A549 (cell line): ENCODE data around the gene NARS2. TPM values are rescaled to one million over a fixed set of nuclear protein-coding genes. Genes with fewer than 3 reads are reported as not detected.

Source experiments
- ATAC-seq, 2 experiments: fragments of 200-7000 bp in 1 of 2; fragments of >200 bp in 1 of 2; cut with Nextera tagmentation in 1 of 2; cut with Tn5 transposase in 1 of 2; 3 replicates each; pipeline versions ENCODE4 v1.8.0 to v1.9.1; 2018 to 2020; ENCODE audit warnings: mild to moderate bottlenecking in 1 of 2, moderate library complexity in 1 of 2
- CTCF ChIA-PET: fragments of 300-600 bp; sonication (Branson Sonifier 250); formaldehyde crosslinking; extraction: SDS; loops from one replicate; lab custom pipeline; 2021; ENCODE audit warnings: antibody characterized with exemption, inconsistent platforms; lab: Yijun Ruan, JAX
- POLR2A ChIA-PET: fragments of 350-600 bp; formaldehyde crosslinking; extraction: SDS; loops from one replicate; lab custom pipeline; 2021; ENCODE audit warnings: antibody characterized with exemption, inconsistent platforms; lab: Yijun Ruan, JAX
- DNase-seq, 2 experiments: peaks; one replicate each; pipeline versions ENCODE4 v3.0.0 to v3.0.0-alpha.2; 2011 to 2016; ENCODE audit warnings: low read depth in 1 of 2, low spot score in 1 of 2
- FAIRE-seq: peaks from 2 replicates; lab custom pipeline; 2011; peaks lifted over from hg19 to GRCh38; lab: Jason Lieb, UNC
- H3K27ac ChIP-seq, 2 experiments: fragments of >200 bp; sonication (Bioruptor Twin); formaldehyde crosslinking; 3 replicates each; pipeline ENCODE4 v1.5.1; 2016 to 2017
- H3K4me1 ChIP-seq: fragments of >200 bp; sonication (Bioruptor Twin); formaldehyde crosslinking; 3 replicates; pipeline ENCODE4 v1.6.1; 2016
- H3K4me2 ChIP-seq: fragments of >200 bp; sonication (Bioruptor Twin); formaldehyde crosslinking; 3 replicates; pipeline ENCODE4 v1.6.1; 2016
- H3K4me3 ChIP-seq: fragments of >200 bp; sonication (Bioruptor Twin); formaldehyde crosslinking; 3 replicates; pipeline ENCODE4 v1.5.1; 2016
- H3K9me3 ChIP-seq: fragments of >200 bp; sonication (Bioruptor Twin); formaldehyde crosslinking; 3 replicates; pipeline ENCODE4 v1.6.1; 2016
- BHLHE40 ChIP-seq: IDR thresholded peaks from 2 replicates; pipeline ENCODE4 v1.6.1; 2012; ENCODE audit warnings: low read depth, low read length, inconsistent platforms
- CEBPB ChIP-seq, 2 experiments: fragments of >200 bp in 1 of 2; sonication (Bioruptor Twin) in 1 of 2; formaldehyde crosslinking in 1 of 2; IDR thresholded peaks; 2 replicates each; pipeline ENCODE4 v1.6.1; 2012 to 2016
- CHD4 ChIP-seq: fragments of 200-600 bp; sonication (generic); IDR thresholded peaks from 2 replicates; pipeline ENCODE4 v1.6.1; 2016; ENCODE audit warnings: antibody characterized with exemption, mild to moderate bottlenecking, borderline replicate concordance
- FOSB ChIP-seq: fragments of 250-450 bp; sonication (Bioruptor Pico); IDR thresholded peaks from 2 replicates; pipeline ENCODE4 v1.5.0; 2020; ENCODE audit warnings: mild to moderate bottlenecking, moderate library complexity
- FOSL2 ChIP-seq, 2 experiments: fragments of 450-650 bp in 1 of 2; fragments of >200 bp in 1 of 2; sonication (Bioruptor Twin) in 1 of 2; formaldehyde crosslinking; IDR thresholded peaks; 2 replicates each; pipeline versions ENCODE4 v1.5.0 to v1.6.1; 2016 to 2020; ENCODE audit warnings: mild to moderate bottlenecking in 1 of 2, moderate library complexity in 1 of 2
- HOXA7 ChIP-seq: fragments of 250-450 bp; sonication (Bioruptor Pico); IDR thresholded peaks from 2 replicates; pipeline ENCODE4 v1.5.0; 2020; ENCODE audit warnings: mild to moderate bottlenecking, moderate library complexity
- MYC ChIP-seq: IDR thresholded peaks from 2 replicates; pipeline ENCODE4 v1.6.1; 2012; ENCODE audit warnings: mild to moderate bottlenecking, inconsistent platforms, low read length, improper control_type of control experiment, borderline replicate concordance
- NPAS2 ChIP-seq: fragments of 250-450 bp; sonication (Bioruptor Pico); IDR thresholded peaks from 2 replicates; pipeline ENCODE4 v1.8.0; 2022; ENCODE audit warnings: mild to moderate bottlenecking, moderate library complexity, borderline replicate concordance
- POLR2AphosphoS2 ChIP-seq: conservative IDR thresholded peaks from 2 replicates; pipeline ENCODE4 v1.6.1; 2012; ENCODE audit warnings: low read length, improper control_type of control experiment, inconsistent platforms
- RAD21 ChIP-seq, 2 experiments: fragments of >200 bp in 1 of 2; sonication (Bioruptor Twin) in 1 of 2; formaldehyde crosslinking in 1 of 2; IDR thresholded peaks in 1 of 2; conservative IDR thresholded peaks in 1 of 2; 2 replicates in 1 of 2; 3 replicates in 1 of 2; pipeline ENCODE4 v1.6.1; 2012 to 2018; ENCODE audit warnings: inconsistent platforms in 1 of 2
- RFX5 ChIP-seq: fragments of 450-650 bp; IDR thresholded peaks from 2 replicates; pipeline ENCODE4 v1.7.1; 2014; ENCODE audit warnings: antibody characterized with exemption, mild to moderate bottlenecking, moderate library complexity
- RNF2 ChIP-seq: fragments of 200-600 bp; sonication (generic); IDR thresholded peaks from 2 replicates; pipeline ENCODE4 v1.6.1; 2016; ENCODE audit warnings: low read depth, mild to moderate bottlenecking, antibody characterized with exemption, moderate library complexity, borderline replicate concordance
- SREBF2 ChIP-seq: fragments of 450-650 bp; IDR thresholded peaks from 2 replicates; pipeline ENCODE4 v1.6.1; 2014; ENCODE audit warnings: mild to moderate bottlenecking, moderate library complexity
- WGBS: methylation state at CpG from one replicate; pipeline ENCODE4 v1.1.6; 2017; ENCODE audit errors: missing lambda C conversion rate; 5-methylcytosine and 5-hydroxymethylcytosine counted together
- polyA plus RNA-seq, 4 experiments: library from polyadenylated mRNA; depleted of rRNA in 3 of 4; stranded (reverse); fragments of >200 nt; fragmentation: RNase III in 1 of 4; extraction: RNeasy Plus Mini Kit Qiagen cat#74134 plus additional on column Dnase treatment in 1 of 4; gene quantifications; 2 replicates in 3 of 4; 3 replicates in 1 of 4; pipeline ENCODE4 v1.2.3, GENCODE V29; 2011 to 2017
- TF ChIP-seq, protein P1 (sequence below): fragments of 250-450 bp; sonication (Bioruptor Pico); IDR thresholded peaks from 2 replicates; pipeline ENCODE4 v1.5.0; 2020; ENCODE audit warnings: low read depth, mild to moderate bottlenecking, moderate library complexity
- TF ChIP-seq, protein P2 (sequence below): fragments of 250-450 bp; sonication (Bioruptor Pico); IDR thresholded peaks from 2 replicates; pipeline ENCODE4 v1.5.0; 2021; ENCODE audit warnings: mild to moderate bottlenecking, moderate library complexity, borderline replicate concordance
- TF ChIP-seq, protein P3 (sequence below): fragments of >200 bp; sonication (Bioruptor Twin); formaldehyde crosslinking; IDR thresholded peaks from 2 replicates; pipeline ENCODE4 v1.6.1; 2016
- TF ChIP-seq, protein P4 (sequence below): fragments of >200 bp; sonication (Bioruptor Twin); formaldehyde crosslinking; IDR thresholded peaks from 3 replicates; pipeline ENCODE4 v1.6.1; 2016
- TF ChIP-seq, protein P5 (sequence below): IDR thresholded peaks from 2 replicates; pipeline ENCODE4 v1.6.1; 2012
- TF ChIP-seq, protein P6 (sequence below): IDR thresholded peaks from 2 replicates; pipeline ENCODE4 v1.6.1; 2012; ENCODE audit warnings: low read depth, borderline replicate concordance
- TF ChIP-seq, protein P7 (sequence below): IDR thresholded peaks from 2 replicates; pipeline ENCODE4 v1.6.1; 2012
- TF ChIP-seq, protein P8 (sequence below): fragments of 150-350 bp; IDR thresholded peaks from 2 replicates; pipeline ENCODE4 v1.6.1; 2014; ENCODE audit warnings: low read depth, mild to moderate bottlenecking, low read length

NARS2 gene
- polyA plus RNA-seq, 2 of the 4 experiments (the other 2 are of a cell fraction): 29.7 to 57.7 TPM

DNA sequence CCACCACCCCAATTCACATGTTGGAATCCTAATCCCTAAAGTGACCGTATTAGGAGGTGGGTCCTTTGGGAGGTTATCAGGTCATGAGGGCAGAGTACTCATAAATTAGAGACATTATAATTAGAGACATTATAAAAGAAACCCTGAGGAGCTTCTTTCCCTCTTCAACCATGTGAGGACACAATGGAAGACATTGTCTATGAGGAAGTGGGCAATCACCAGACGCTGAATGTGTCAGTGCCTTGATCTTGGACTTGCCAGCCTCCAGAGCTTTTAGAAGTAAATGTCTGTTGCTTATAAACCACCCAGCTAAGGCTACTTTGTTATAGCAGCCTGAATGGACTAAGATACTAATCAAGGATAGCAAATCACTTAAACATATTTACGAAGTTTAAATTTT, 171.8 kb downstream of the NARS2 start:
- POLR2A ChIA-PET: no interaction called here
- Histone ChIP-seq H3K4me1 (no peaks in the 10 kb centered on the region), H3K9me3 (no peaks in the 10 kb centered on the region), H3K4me3 (no peak overlapping the region), H3K27ac (no peak overlapping the region), H3K4me2 (no peak overlapping the region)
- ATAC-seq: no peak
- DNase-seq: no peak
- FAIRE-seq: no peak
- 92% methylated on average over 3 of the region's 3 CpGs for WGBS
- TF ChIP-seq, protein P1, sequence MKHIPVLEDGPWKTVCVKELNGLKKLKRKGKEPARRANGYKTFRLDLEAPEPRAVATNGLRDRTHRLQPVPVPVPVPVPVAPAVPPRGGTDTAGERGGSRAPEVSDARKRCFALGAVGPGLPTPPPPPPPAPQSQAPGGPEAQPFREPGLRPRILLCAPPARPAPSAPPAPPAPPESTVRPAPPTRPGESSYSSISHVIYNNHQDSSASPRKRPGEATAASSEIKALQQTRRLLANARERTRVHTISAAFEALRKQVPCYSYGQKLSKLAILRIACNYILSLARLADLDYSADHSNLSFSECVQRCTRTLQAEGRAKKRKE (CRISPR knock-in tag): no peak
- TF ChIP-seq, protein P2, sequence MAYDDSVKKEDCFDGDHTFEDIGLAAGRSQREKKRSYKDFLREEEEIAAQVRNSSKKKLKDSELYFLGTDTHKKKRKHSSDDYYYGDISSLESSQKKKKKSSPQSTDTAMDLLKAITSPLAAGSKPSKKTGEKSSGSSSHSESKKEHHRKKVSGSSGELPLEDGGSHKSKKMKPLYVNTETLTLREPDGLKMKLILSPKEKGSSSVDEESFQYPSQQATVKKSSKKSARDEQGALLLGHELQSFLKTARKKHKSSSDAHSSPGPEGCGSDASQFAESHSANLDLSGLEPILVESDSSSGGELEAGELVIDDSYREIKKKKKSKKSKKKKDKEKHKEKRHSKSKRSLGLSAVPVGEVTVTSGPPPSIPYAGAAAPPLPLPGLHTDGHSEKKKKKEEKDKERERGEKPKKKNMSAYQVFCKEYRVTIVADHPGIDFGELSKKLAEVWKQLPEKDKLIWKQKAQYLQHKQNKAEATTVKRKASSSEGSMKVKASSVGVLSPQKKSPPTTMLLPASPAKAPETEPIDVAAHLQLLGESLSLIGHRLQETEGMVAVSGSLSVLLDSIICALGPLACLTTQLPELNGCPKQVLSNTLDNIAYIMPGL: no peak
- TF ChIP-seq RFX5: no peak
- no peak for TF ChIP-seq NPAS2 (CRISPR knock-in tag)
- no peak for TF ChIP-seq SREBF2
- TF ChIP-seq MYC: no peak
- no peak for TF ChIP-seq BHLHE40
- TF ChIP-seq, protein P3, sequence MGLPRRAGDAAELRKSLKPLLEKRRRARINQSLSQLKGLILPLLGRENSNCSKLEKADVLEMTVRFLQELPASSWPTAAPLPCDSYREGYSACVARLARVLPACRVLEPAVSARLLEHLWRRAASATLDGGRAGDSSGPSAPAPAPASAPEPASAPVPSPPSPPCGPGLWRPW: no peak
- no peak for TF ChIP-seq POLR2AphosphoS2
- TF ChIP-seq CEBPB (IDR thresholded peaks at IDR 0.05): no peak
- TF ChIP-seq, protein P4, sequence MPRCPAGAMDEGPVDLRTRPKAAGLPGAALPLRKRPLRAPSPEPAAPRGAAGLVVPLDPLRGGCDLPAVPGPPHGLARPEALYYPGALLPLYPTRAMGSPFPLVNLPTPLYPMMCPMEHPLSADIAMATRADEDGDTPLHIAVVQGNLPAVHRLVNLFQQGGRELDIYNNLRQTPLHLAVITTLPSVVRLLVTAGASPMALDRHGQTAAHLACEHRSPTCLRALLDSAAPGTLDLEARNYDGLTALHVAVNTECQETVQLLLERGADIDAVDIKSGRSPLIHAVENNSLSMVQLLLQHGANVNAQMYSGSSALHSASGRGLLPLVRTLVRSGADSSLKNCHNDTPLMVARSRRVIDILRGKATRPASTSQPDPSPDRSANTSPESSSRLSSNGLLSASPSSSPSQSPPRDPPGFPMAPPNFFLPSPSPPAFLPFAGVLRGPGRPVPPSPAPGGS: no peak
- TF ChIP-seq, all 56 proteins: peak for 0
- CTCF ChIA-PET: interaction anchor here (0.6 to 1.8 kb wide), 4 partner anchors 10 to 311 kb away, joined by 3 to 7 read pairs (median 6); no protein-coding TSS in a partner anchor

DNA sequence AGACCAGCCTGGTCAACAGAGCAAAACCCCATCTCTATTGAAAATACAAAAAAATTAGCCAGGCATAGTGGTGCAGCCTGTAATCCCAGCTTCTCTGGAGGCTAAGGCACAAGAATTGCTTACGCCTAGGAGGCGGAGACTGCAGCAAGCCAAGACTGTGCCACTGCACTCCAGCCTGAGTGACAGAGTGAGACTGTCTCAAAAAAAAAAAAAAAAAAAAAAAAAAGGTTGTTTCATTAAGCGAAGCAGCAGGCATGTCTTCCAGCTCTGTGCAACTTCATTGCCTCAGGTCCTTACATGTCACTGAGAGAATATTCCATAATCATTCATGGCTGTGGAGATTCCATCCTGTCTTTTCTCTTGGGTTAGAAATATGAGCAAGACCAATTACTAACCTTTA, 174.0 kb downstream of the NARS2 start:
- DNase-seq: no peak
- 89% methylated on average over 3 of the region's 3 CpGs for WGBS
- H3K27ac ChIP-seq: no peak overlapping the region
- H3K4me1 ChIP-seq: no peaks in the 10 kb centered on the region
- no peak for ATAC-seq
- H3K4me2 ChIP-seq: no peak overlapping the region
- H3K9me3 ChIP-seq: no peaks in the 10 kb centered on the region
- no peak overlapping the region for H3K4me3 ChIP-seq
- FAIRE-seq: no peak
- TF ChIP-seq, protein P5, sequence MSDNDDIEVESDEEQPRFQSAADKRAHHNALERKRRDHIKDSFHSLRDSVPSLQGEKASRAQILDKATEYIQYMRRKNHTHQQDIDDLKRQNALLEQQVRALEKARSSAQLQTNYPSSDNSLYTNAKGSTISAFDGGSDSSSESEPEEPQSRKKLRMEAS: no peak
- TF ChIP-seq, protein P6, sequence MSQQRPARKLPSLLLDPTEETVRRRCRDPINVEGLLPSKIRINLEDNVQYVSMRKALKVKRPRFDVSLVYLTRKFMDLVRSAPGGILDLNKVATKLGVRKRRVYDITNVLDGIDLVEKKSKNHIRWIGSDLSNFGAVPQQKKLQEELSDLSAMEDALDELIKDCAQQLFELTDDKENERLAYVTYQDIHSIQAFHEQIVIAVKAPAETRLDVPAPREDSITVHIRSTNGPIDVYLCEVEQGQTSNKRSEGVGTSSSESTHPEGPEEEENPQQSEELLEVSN: no peak
- TF ChIP-seq RAD21 (conservative IDR thresholded peaks at IDR 0.05 in 1 of 2, IDR thresholded peaks at IDR 0.05 in 1 of 2) (no peak), RNF2 (no peak)
- TF ChIP-seq, all 56 proteins: peak for 0
- ChIA-PET POLR2A (no interaction called here), CTCF (interaction anchor here (0.6 to 0.7 kb wide), 3 partner anchors 121 to 812 kb away, joined by 3 to 4 read pairs (median 3); no protein-coding TSS in a partner anchor)

DNA sequence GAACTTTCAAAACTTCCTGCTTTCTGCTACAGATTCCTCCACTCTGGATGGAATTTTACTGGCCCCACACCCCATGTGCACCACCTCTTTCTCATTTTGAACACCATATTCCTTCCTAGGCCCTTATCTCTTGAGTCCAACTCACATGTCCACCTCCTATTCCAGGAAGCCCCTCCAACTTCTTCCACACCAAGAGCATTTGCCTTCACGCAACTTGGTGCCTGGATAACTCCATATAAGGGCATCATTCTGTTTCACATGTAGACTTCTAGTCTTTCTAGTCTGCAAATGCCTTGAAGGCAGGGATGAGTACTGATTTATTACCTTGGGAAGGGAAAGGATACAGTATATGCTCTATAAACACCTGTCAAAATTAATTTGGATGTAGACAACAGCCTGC, 174.5 kb downstream of the NARS2 start:
- DNase-seq: no peak
- ATAC-seq: no peak
- CTCF ChIA-PET: interaction anchor here (0.6 to 1.2 kb wide), 2 partner anchors 11 to 264 kb away, joined by 3 read pairs; no protein-coding TSS in a partner anchor
- Histone ChIP-seq H3K27ac (no peak overlapping the region), H3K4me1 (no peaks in the 10 kb centered on the region), H3K9me3 (no peaks in the 10 kb centered on the region), H3K4me3 (no peak overlapping the region), H3K4me2 (no peak overlapping the region)
- no peak for FAIRE-seq
- 96% methylated on average over 1 of the region's 1 CpG for WGBS
- TF ChIP-seq HOXA7 (CRISPR knock-in tag) (no peak), FOSB (CRISPR knock-in tag) (no peak), CHD4 (no peak), FOSL2 (IDR thresholded peaks at IDR 0.05) (no peak), FOSL2 (CRISPR knock-in tag; IDR thresholded peaks at IDR 0.05) (no peak)
- TF ChIP-seq, protein P4: no peak
- TF ChIP-seq, protein P7, sequence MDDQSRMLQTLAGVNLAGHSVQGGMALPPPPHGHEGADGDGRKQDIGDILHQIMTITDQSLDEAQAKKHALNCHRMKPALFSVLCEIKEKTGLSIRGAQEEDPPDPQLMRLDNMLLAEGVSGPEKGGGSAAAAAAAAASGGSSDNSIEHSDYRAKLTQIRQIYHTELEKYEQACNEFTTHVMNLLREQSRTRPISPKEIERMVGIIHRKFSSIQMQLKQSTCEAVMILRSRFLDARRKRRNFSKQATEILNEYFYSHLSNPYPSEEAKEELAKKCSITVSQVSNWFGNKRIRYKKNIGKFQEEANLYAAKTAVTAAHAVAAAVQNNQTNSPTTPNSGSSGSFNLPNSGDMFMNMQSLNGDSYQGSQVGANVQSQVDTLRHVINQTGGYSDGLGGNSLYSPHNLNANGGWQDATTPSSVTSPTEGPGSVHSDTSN: no peak
- TF ChIP-seq, protein P8, sequence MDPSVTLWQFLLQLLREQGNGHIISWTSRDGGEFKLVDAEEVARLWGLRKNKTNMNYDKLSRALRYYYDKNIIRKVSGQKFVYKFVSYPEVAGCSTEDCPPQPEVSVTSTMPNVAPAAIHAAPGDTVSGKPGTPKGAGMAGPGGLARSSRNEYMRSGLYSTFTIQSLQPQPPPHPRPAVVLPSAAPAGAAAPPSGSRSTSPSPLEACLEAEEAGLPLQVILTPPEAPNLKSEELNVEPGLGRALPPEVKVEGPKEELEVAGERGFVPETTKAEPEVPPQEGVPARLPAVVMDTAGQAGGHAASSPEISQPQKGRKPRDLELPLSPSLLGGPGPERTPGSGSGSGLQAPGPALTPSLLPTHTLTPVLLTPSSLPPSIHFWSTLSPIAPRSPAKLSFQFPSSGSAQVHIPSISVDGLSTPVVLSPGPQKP: no peak
- POLR2A ChIA-PET: no interaction called here
